WTC11 (cell line): ENCODE measurements around the gene STAT1.

Source experiments
- CREB1 ChIP-seq: sonication (generic); formaldehyde crosslinking; IDR thresholded peaks from 2 replicates; pipeline ENCODE4 v1.8.0; 2023; ENCODE audit warnings: mild to moderate bottlenecking, missing genetic modification reagents
- HMGA2 ChIP-seq: fragments of 250-450 bp; sonication (Bioruptor Pico); IDR thresholded peaks from 2 replicates; pipeline ENCODE4 v1.4.0; 2021; ENCODE audit warnings: mild to moderate bottlenecking, moderate library complexity
- TF ChIP-seq, protein P1 (sequence below): sonication (generic); formaldehyde crosslinking; IDR thresholded peaks from 2 replicates; pipeline ENCODE4 v1.8.1; 2022; ENCODE audit warnings: low read depth, mild to moderate bottlenecking, moderate library complexity, missing genetic modification reagents, borderline replicate concordance

DNA sequence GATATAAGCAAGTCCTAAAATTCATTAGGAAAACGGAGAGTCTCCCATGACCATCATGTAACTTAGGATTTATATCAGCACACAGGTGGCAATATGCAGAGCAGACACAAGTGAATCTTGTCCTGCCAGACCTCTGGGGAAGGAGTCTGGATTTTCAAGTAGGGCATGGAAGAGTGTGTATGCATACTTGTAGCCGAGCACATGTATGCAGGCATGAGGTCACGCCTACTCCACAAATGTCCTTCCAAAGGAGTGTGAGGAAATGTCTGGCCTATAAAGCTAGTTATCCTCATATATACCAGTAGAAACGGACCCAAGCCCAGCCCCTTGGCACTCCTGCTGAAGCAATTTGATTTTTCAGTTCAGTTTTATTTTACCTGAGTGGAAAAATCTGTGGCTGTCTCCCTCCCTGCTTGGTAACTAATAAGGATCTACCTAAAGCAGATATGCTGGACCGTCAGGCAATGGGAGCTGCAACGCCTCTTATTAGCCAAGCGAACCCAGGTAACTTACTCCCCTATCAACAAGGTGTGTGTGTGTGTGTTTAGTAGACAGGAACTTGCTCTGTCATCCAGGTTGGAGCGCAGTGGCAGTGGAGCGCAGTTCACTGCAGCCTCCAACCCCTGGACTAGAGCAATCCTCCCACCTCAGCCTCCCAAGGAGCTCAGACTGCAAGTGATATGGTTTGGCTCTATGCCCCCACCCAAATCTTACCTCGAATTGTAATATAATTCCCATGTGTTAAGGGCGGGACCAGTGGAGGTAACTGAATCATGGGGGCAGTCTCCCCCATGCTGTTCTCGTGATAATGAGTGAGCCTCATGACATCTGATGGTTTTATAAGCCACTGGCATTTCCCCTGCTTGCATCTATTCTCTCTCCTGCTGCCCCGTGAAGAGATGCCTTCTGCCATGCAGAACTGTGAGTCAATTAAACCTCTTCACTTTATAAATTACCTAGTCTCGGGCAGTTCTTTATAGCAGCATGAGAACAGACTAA is 2.8 kb downstream of the STAT1 start:
- TF ChIP-seq CREB1 (CRISPR knock-in tag) = no peak
- TF ChIP-seq, protein P1, sequence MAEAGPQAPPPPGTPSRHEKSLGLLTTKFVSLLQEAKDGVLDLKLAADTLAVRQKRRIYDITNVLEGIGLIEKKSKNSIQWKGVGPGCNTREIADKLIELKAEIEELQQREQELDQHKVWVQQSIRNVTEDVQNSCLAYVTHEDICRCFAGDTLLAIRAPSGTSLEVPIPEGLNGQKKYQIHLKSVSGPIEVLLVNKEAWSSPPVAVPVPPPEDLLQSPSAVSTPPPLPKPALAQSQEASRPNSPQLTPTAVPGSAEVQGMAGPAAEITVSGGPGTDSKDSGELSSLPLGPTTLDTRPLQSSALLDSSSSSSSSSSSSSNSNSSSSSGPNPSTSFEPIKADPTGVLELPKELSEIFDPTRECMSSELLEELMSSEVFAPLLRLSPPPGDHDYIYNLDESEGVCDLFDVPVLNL (CRISPR knock-in tag) = no peak
- no peak for TF ChIP-seq HMGA2 (CRISPR knock-in tag)
